WTC11 (cell line): ENCODE measurements around the gene ASIC1.

ENCODE experiments used
- CREB1 ChIP-seq: sonication (generic); formaldehyde crosslinking; IDR thresholded peaks from 2 replicates; pipeline ENCODE4 v1.8.0; 2023; ENCODE audit warnings: mild to moderate bottlenecking, missing genetic modification reagents
- CTCF ChIP-seq: fragments of 200-600 bp; IDR thresholded peaks from 2 replicates; pipeline ENCODE4 v1.8.0; 2022; ENCODE audit warnings: antibody characterized with exemption
- E2F4 ChIP-seq: sonication (generic); formaldehyde crosslinking; IDR thresholded peaks from 2 replicates; pipeline ENCODE4 v1.8.1; 2022; ENCODE audit warnings: low read depth, mild to moderate bottlenecking, moderate library complexity, missing genetic modification reagents, borderline replicate concordance
- SOX15 ChIP-seq: fragments of 250-450 bp; sonication (Bioruptor Pico); IDR thresholded peaks from 2 replicates; pipeline ENCODE4 v1.9.0; 2021; ENCODE audit warnings: mild to moderate bottlenecking
- TF ChIP-seq, protein P1 (sequence below): sonication (generic); formaldehyde crosslinking; IDR thresholded peaks from 2 replicates; pipeline ENCODE4 v1.8.0; 2022; ENCODE audit warnings: mild to moderate bottlenecking, missing genetic modification reagents

- TF ChIP-seq CTCF (no peak), SOX15 (no peak), E2F4 (no peak), CREB1 (CRISPR knock-in tag) (no peak)
- TF ChIP-seq, protein P1, sequence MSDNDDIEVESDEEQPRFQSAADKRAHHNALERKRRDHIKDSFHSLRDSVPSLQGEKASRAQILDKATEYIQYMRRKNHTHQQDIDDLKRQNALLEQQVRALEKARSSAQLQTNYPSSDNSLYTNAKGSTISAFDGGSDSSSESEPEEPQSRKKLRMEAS (CRISPR knock-in tag): no peak
Measured at GRCh38 chr12:50018968-50019367, 38.4 kb upstream of the ASIC1 start.
